ENCODE data around the gene IFFO2.
A peak's percentile ranks its signal among the peaks of the same experiment; 100 is the strongest.
"Not testable (repeated sequence)": the region's sequence is repeated elsewhere in the genome, so short reads cannot be mapped to it uniquely, and the experiment has no call there.

Gene IFFO2

GRCh38 chr1:18917071-18917799 is 39.2 kb downstream of the IFFO2 start:
- no peak for DNase-seq

- DNase-seq: no peak
These were observed 41.1 kb downstream of the IFFO2 start for GRCh38 chr1:18915341-18915740.

GRCh38 chr1:18913065-18913835 is 43.2 kb downstream of the IFFO2 start:
- DNase-seq: peak; percentile 72

GRCh38 chr1:18912550-18912949 is 43.9 kb downstream of the IFFO2 start:
- DNase-seq: no peak

GRCh38 chr1:18908911-18909771 is 47.3 kb downstream of the IFFO2 start:
- no peak for DNase-seq

GRCh38 chr1:18907917-18908845 is 48.3 kb downstream of the IFFO2 start:
- peak; percentile 31 for DNase-seq

GRCh38 chr1:18907021-18907916 is 49.2 kb downstream of the IFFO2 start:
- peak; percentile 59 for DNase-seq

- DNase-seq: no peak
These were observed 53.2 kb downstream of the IFFO2 start for GRCh38 chr1:18903291-18903756.

GRCh38 chr1:18902523-18903290 is 53.8 kb downstream of the IFFO2 start, which contains the start of gene ALDH4A1:
ALDH4A1 (minus strand) TSS chr1:18902555; CDS start chr1:18902523, 32 bp downstream.
- DNase-seq: peak; percentile 96

- DNase-seq: no peak
These were observed 54.4 kb downstream of the IFFO2 start for GRCh38 chr1:18901952-18902522.

GRCh38 chr1:18901147-18901951 is 55.1 kb downstream of the IFFO2 start:
- no peak for DNase-seq

- no peak for DNase-seq
These were observed 56.1 kb downstream of the IFFO2 start for GRCh38 chr1:18900303-18900841.

GRCh38 chr1:18899363-18900049 is 57.0 kb downstream of the IFFO2 start:
- DNase-seq: no peak

- no peak for DNase-seq
These were observed 57.9 kb downstream of the IFFO2 start for GRCh38 chr1:18898567-18898966.

GRCh38 chr1:18895317-18895716 is 61.2 kb downstream of the IFFO2 start:
- DNase-seq: no peak

GRCh38 chr1:18893120-18893519 is 63.4 kb downstream of the IFFO2 start:
- DNase-seq: no peak

GRCh38 chr1:18891858-18892257 is 64.6 kb downstream of the IFFO2 start:
- not testable (repeated sequence) for DNase-seq

GRCh38 chr1:18891426-18891780 is 65.1 kb downstream of the IFFO2 start:
- no peak for DNase-seq
